Transverse colon (tissue), 4 donors: Measurements from ENCODE around the gene SHROOM3. TPM values are rescaled to one million over a fixed set of nuclear protein-coding genes. Genes with fewer than 3 reads are reported as not detected.

Source experiments
- DNase-seq: peaks from one replicate; pipeline ENCODE4 v3.0.0-alpha.2; 2019
- H3K27ac ChIP-seq, 4 donors: fragments of 200-600 bp; sonication (generic); 2 replicates each; pipeline ENCODE4 v1.5.1; 2016 to 2018; ENCODE audit warnings: inconsistent platforms in 4 of 4
- H3K27me3 ChIP-seq: fragments of 200-600 bp; sonication (generic); 2 replicates; pipeline ENCODE4 v1.5.1; 2017; ENCODE audit warnings: inconsistent platforms
- H3K36me3 ChIP-seq, 4 donors: fragments of 200-600 bp; sonication (generic); 2 replicates each; pipeline ENCODE4 v1.5.1; 2017 to 2019; ENCODE audit warnings: inconsistent platforms in 4 of 4
- H3K4me1 ChIP-seq, 4 donors: fragments of 200-600 bp; sonication (generic); 2 replicates each; pipeline ENCODE4 v1.5.1; 2017 to 2020; ENCODE audit warnings: inconsistent platforms in 4 of 4
- H3K4me3 ChIP-seq, 4 donors: fragments of 200-600 bp; sonication (generic); 1 replicate in 1 of 4; 2 replicates in 3 of 4; pipeline versions ENCODE4 v1.5.1 to v1.6.1; 2017 to 2019; ENCODE audit warnings: inconsistent platforms in 4 of 4
- H3K9me3 ChIP-seq, 2 donors: fragments of 200-600 bp; sonication (generic); 2 replicates each; pipeline ENCODE4 v1.5.1; 2017 to 2019; ENCODE audit warnings: inconsistent platforms in 2 of 2
- EP300 ChIP-seq: sonication (generic); formaldehyde crosslinking; IDR thresholded peaks from one replicate; pipeline ENCODE4 v1.6.1; 2017; ENCODE audit warnings: antibody characterized with exemption, low read depth
- POLR2A ChIP-seq: fragments of 450-650 bp; IDR thresholded peaks from one replicate; pipeline ENCODE4 v1.6.1; 2016; ENCODE audit warnings: antibody characterized with exemption, mild to moderate bottlenecking, moderate library complexity
- POLR2AphosphoS5 ChIP-seq, 3 donors: sonication (generic); formaldehyde crosslinking; IDR thresholded peaks; one replicate each; pipeline ENCODE4 v1.6.1; 2016; ENCODE audit warnings: antibody characterized with exemption in 3 of 3
- WGBS, 2 donors: methylation state at CpG; one replicate each; pipeline ENCODE4 v1.1.5; 2018; ENCODE audit warnings: low coverage in 1 of 2; 5-methylcytosine and 5-hydroxymethylcytosine counted together
- in situ Hi-C, 4 donors: fragments of 200-750 bp; cut with MboI; loops; one replicate each; pipeline versions ENCODE4 v1.15.0 to v1.15.1; 2017; ENCODE audit warnings: low sequenced_read_pairs in 3 of 4, low pct_ligation_motif_present in 1 of 4, low pct_unique_long_range_greater_than_20kb in 1 of 4
- intact Hi-C: fragments of 100-400 bp; cut with DNase I; formaldehyde crosslinking; loops from one replicate; pipeline ENCODE4 v1.15.1; 2023; ENCODE audit warnings: low total_unique reads
- total RNA-seq, 4 donors: library from RNA; depleted of rRNA; stranded (reverse); fragments of >200 nt; gene quantifications; one replicate each; pipeline ENCODE4 v1.1.0, GENCODE V29; 2016
- TF ChIP-seq, protein P1 (sequence below), 5 experiments: fragments of 200-600 bp in 3 of 5; fragments of 450-650 bp in 2 of 5; sonication (generic) in 3 of 5; IDR thresholded peaks; 1 replicate in 2 of 5; 2 replicates in 3 of 5; pipeline ENCODE4 v1.5.1; 2016 to 2017; ENCODE audit warnings: antibody characterized with exemption in 5 of 5, inconsistent platforms in 3 of 5, mild to moderate bottlenecking in 2 of 5, moderate library complexity in 1 of 5

SHROOM3 gene
- total RNA-seq, 4 donors from 2014 or later, result 182 to 456 (median 437) TPM

DNA sequence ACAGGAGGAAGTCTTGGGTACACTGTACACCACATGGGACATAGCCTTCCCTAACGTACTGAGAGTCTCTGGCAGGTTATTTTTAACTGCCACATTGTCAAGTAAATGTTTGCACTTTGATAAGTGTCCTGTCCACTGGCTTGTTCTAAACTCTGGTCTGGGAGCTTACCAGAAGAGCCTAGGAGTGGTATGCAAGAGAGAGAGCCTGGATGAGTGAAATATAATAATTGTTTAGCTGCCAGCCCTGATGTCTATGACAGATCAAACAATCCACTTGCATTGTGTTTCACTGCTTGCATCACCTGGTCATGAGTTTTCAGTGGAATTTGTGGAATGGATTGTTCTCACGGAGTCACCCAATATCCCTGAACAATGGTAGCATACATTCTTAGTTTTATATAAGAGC lies 91.6 kb downstream of the SHROOM3 start:
- no peak for DNase-seq
- TF ChIP-seq POLR2AphosphoS5 (IDR thresholded peaks at IDR 0.05), result peak in 1 of 3 donors; percentile 51
- TF ChIP-seq POLR2A, result no peak
- TF ChIP-seq EP300, result peak; percentile 7
- Histone ChIP-seq H3K27me3 (no peaks in the 10 kb centered on the region), H3K4me1 (peaks cover 0 to 21% (median 15%) of the 10 kb centered on the region in 4 donors), H3K4me3 (no peak overlapping the region), H3K36me3 (no peaks in the 10 kb centered on the region), H3K27ac (peak overlapping the region; percentile 0 to 66 (median 33)), H3K9me3 (no peaks in the 10 kb centered on the region)
- in situ Hi-C loops, result no loop called here
- 24 to 30% methylated on average over 2 of the region's 2 CpGs for WGBS, 2 donors
- intact Hi-C loops, result no loop called here

DNA sequence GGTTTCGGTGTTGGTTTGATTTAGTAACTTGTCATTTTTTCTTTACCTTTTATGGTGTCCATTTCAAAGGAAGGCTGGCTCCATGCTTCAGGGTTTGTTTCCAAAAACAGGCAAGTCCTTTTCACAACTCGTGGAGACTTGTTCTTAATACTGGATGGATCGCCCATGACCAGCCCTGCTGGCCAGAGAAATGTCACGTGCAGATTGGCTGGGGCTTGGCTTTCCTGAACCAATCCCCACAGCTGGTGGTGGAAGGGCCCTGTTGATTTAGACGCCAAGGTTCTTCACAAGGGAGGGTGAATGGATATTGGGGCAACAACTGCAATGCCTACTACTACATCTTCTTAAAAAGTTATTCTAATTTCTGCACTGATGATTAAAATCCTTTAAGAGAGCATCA lies 92.6 kb downstream of the SHROOM3 start:
- no peak for TF ChIP-seq EP300
- TF ChIP-seq, protein P1, sequence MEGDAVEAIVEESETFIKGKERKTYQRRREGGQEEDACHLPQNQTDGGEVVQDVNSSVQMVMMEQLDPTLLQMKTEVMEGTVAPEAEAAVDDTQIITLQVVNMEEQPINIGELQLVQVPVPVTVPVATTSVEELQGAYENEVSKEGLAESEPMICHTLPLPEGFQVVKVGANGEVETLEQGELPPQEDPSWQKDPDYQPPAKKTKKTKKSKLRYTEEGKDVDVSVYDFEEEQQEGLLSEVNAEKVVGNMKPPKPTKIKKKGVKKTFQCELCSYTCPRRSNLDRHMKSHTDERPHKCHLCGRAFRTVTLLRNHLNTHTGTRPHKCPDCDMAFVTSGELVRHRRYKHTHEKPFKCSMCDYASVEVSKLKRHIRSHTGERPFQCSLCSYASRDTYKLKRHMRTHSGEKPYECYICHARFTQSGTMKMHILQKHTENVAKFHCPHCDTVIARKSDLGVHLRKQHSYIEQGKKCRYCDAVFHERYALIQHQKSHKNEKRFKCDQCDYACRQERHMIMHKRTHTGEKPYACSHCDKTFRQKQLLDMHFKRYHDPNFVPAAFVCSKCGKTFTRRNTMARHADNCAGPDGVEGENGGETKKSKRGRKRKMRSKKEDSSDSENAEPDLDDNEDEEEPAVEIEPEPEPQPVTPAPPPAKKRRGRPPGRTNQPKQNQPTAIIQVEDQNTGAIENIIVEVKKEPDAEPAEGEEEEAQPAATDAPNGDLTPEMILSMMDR (IDR thresholded peaks at IDR 0.05), result no peak
- TF ChIP-seq POLR2A, result no peak
- TF ChIP-seq POLR2AphosphoS5 (IDR thresholded peaks at IDR 0.05), result peak in 1 of 3 donors; percentile 27
- no peak for DNase-seq
- intact Hi-C loops, result no loop called here
- Histone ChIP-seq H3K27me3 (no peaks in the 10 kb centered on the region), H3K4me1 (peaks cover 0 to 21% (median 15%) of the 10 kb centered on the region in 4 donors), H3K27ac (peak overlapping the region in 1 of 4 donors; percentile 8), H3K36me3 (no peaks in the 10 kb centered on the region), H3K9me3 (no peaks in the 10 kb centered on the region), H3K4me3 (no peak overlapping the region)
- WGBS, 2 donors, result 79 to 83% methylated on average over 3 to 5 of the region's 5 CpGs
- in situ Hi-C loops, result no loop called here

DNA sequence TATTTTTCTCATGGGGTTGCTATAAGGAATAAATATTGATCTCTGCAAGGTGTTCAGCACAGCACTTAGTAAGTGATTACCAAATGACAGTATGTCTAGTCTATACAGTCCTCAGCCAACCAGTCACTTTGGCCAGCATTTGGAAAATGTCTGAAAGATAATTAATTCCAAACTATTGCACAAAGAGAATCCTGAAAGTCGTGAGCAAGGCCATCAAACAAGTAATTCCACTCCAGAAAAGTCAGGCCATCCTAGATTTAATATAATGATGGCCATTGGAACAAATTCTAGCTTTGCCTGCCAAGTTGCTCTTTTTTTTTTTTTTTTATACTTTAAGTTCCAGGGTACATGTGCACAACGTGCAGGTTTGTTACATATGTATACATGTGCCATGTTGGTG lies 96.6 kb downstream of the SHROOM3 start:
- TF ChIP-seq EP300 (no peak), POLR2A (no peak), POLR2AphosphoS5 (IDR thresholded peaks at IDR 0.05) (no peak)
- TF ChIP-seq, protein P1 (IDR thresholded peaks at IDR 0.05), result no peak
- in situ Hi-C loops (no loop called here), intact Hi-C loops (no loop called here)
- no peak for DNase-seq
- no peaks in the 10 kb centered on the region for H3K9me3 ChIP-seq
- peaks cover 0 to 12% (median 7%) of the 10 kb centered on the region in 4 donors for H3K4me1 ChIP-seq
- no peak overlapping the region for H3K27ac ChIP-seq
- H3K36me3 ChIP-seq, result no peaks in the 10 kb centered on the region
- no peaks in the 10 kb centered on the region for H3K27me3 ChIP-seq
- WGBS, 2 donors, result 34% methylated on average over 2 of the region's 2 CpGs; no CpG with 5 or more reads in 1 of the 2 donors
- H3K4me3 ChIP-seq, result no peak overlapping the region

DNA sequence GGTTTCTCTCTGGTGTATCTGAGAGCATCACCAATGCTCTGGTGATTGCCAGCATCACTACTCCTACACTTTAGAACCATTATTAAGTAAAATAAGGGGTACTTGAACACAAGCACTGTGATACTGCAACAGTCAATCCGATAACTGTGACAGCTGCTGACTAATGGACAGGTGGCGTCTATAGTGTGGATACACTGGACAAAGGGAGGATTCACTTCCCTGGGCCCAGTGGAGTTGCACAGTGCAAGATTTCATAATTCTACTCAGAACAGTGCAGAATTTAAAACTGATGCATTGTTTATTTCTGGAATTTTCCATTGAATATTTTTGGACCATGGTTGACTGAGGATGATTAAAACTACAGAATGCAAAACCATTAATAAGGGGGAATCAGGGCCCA lies 97.8 kb downstream of the SHROOM3 start:
- in situ Hi-C loops, result no loop called here
- Histone ChIP-seq H3K4me1 (peaks cover 0 to 5% (median 0%) of the 10 kb centered on the region in 4 donors), H3K4me3 (no peak overlapping the region), H3K27ac (no peak overlapping the region), H3K36me3 (no peaks in the 10 kb centered on the region), H3K27me3 (no peaks in the 10 kb centered on the region), H3K9me3 (no peaks in the 10 kb centered on the region)
- intact Hi-C loops, result no loop called here
- DNase-seq, result no peak
- 0 to 69% methylated on average over 1 to 2 of the region's 2 CpGs for WGBS, 2 donors
- TF ChIP-seq, protein P1 (IDR thresholded peaks at IDR 0.05), result no peak

DNA sequence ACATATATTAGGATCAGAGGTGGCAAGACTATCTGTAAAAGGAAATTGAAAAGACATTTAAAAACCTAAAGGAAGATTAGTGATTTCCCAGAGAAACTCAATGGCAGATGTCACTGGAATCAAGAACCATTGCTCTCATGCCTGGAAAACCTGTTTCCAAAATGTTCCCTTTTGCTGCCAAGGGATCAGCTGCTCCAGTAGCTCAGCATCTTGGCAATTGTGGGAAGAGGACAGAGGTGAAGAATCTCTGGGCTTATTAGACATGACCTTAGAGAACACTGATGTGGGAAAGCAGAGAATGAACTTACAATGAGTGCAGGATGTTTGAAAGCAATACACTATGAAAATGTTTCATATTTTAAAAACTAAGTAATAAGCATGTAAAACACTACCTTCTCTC lies 98.3 kb downstream of the SHROOM3 start:
- intact Hi-C loops (no loop called here), in situ Hi-C loops (no loop called here)
- TF ChIP-seq EP300, result no peak
- TF ChIP-seq, protein P1 (IDR thresholded peaks at IDR 0.05), result no peak
- no peaks in the 10 kb centered on the region for H3K36me3 ChIP-seq
- peaks cover 0 to 5% (median 0%) of the 10 kb centered on the region in 4 donors for H3K4me1 ChIP-seq
- no peaks in the 10 kb centered on the region for H3K27me3 ChIP-seq
- H3K27ac ChIP-seq, result no peak overlapping the region
- no peaks in the 10 kb centered on the region for H3K9me3 ChIP-seq
- no peak for DNase-seq
- H3K4me3 ChIP-seq, result no peak overlapping the region
